ENCODE measurements around the gene GJB6.

Gene GJB6

DNA sequence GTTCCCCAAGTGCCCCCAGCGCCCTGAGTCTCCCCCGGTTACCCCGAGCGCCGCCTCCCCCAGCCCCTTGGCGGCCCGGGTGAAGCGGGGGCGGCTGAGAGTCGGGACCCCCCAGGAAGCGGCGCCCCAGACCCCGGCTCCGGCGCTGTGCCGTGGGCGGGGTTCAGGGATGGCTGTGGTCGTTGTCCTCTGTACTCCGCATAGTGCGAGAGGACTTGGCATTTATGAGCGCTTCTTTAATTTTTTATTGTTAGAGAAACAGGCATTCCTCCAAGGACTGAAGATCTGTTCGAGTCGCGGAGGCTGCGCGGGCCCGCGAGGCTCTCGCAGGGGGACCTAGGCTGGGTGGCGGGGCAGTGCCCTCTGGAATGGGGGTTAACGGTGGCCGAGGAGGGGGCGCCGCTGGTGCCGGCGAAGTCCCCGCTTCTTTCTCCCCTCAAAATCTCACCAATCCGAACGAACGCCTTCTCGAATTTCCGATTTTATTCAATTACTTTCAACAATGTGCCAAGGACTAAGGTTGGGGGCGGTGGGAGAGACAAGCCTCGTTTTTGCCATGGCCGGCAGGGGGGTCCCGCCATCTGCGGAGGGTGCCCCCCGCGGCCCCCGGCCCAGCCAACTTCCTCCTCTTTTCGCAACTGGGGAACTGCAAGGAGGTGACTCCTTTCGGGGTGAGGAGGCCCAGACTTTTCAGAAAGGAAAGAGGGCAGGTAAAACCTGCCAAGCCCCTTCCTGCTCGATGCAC lies 38.8 kb downstream of the GJB6 start:
- Histone ChIP-seq H3K36me3 (ENCODE audit: control insufficient read depth, insufficient read depth, low read length) (no peaks in the 10 kb centered on the region), H3K4me3 (replicated peaks; ENCODE audit: low read depth, low read length) (peak overlapping the region; percentile 60), H3K27me3 (replicated peaks; ENCODE audit: control insufficient read depth, insufficient read depth, low read length) (no peaks in the 10 kb centered on the region)
- TF ChIP-seq, protein P1, sequence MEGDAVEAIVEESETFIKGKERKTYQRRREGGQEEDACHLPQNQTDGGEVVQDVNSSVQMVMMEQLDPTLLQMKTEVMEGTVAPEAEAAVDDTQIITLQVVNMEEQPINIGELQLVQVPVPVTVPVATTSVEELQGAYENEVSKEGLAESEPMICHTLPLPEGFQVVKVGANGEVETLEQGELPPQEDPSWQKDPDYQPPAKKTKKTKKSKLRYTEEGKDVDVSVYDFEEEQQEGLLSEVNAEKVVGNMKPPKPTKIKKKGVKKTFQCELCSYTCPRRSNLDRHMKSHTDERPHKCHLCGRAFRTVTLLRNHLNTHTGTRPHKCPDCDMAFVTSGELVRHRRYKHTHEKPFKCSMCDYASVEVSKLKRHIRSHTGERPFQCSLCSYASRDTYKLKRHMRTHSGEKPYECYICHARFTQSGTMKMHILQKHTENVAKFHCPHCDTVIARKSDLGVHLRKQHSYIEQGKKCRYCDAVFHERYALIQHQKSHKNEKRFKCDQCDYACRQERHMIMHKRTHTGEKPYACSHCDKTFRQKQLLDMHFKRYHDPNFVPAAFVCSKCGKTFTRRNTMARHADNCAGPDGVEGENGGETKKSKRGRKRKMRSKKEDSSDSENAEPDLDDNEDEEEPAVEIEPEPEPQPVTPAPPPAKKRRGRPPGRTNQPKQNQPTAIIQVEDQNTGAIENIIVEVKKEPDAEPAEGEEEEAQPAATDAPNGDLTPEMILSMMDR (IDR thresholded peaks at IDR 0.05; ENCODE audit: insufficient read depth, low read length, poor library complexity, severe bottlenecking): no peak
- no peak for DNase-seq (ENCODE audit: extremely low read depth, insufficient read length)

GRCh38 chr13:20192836-20193161 lies 39.3 kb downstream of the GJB6 start, which contains the start of gene GJB2:
Gene GJB2, minus strand, starts transcription at chr13:20192938. Its CDS starts 3,357 bp downstream, at chr13:20189581.
- H3K36me3 ChIP-seq (ENCODE audit: control insufficient read depth, insufficient read depth, low read length): no peaks in the 10 kb centered on the region
- TF ChIP-seq, protein P1 (IDR thresholded peaks at IDR 0.05; ENCODE audit: insufficient read depth, low read length, poor library complexity, severe bottlenecking): no peak
- DNase-seq (ENCODE audit: extremely low read depth, insufficient read length): no peak
- no peaks in the 10 kb centered on the region for H3K27me3 ChIP-seq (replicated peaks; ENCODE audit: control insufficient read depth, insufficient read depth, low read length)
- peak within 1 kb of the TSS; percentile 60 for H3K4me3 ChIP-seq (replicated peaks; ENCODE audit: low read depth, low read length)

- Histone ChIP-seq H3K36me3 (ENCODE audit: control insufficient read depth, insufficient read depth, low read length) (no peaks in the 10 kb centered on the region), H3K27me3 (replicated peaks; ENCODE audit: control insufficient read depth, insufficient read depth, low read length) (no peaks in the 10 kb centered on the region), H3K4me3 (replicated peaks; ENCODE audit: low read depth, low read length) (peak overlapping the region; percentile 60)
- DNase-seq (ENCODE audit: extremely low read depth, insufficient read length): no peak
- TF ChIP-seq, protein P1 (IDR thresholded peaks at IDR 0.05; ENCODE audit: insufficient read depth, low read length, poor library complexity, severe bottlenecking): peak; percentile 7
These were observed 39.8 kb downstream of the GJB6 start for GRCh38 chr13:20192158-20192835.

- Histone ChIP-seq H3K27me3 (replicated peaks; ENCODE audit: control insufficient read depth, insufficient read depth, low read length) (no peaks in the 10 kb centered on the region), H3K36me3 (ENCODE audit: control insufficient read depth, insufficient read depth, low read length) (no peaks in the 10 kb centered on the region), H3K4me3 (replicated peaks; ENCODE audit: low read depth, low read length) (peak overlapping the region; percentile 60)
- TF ChIP-seq, protein P1 (IDR thresholded peaks at IDR 0.05; ENCODE audit: insufficient read depth, low read length, poor library complexity, severe bottlenecking): no peak
- no peak for DNase-seq (ENCODE audit: extremely low read depth, insufficient read length)
These were observed 40.6 kb downstream of the GJB6 start for GRCh38 chr13:20191311-20192157.

DNA sequence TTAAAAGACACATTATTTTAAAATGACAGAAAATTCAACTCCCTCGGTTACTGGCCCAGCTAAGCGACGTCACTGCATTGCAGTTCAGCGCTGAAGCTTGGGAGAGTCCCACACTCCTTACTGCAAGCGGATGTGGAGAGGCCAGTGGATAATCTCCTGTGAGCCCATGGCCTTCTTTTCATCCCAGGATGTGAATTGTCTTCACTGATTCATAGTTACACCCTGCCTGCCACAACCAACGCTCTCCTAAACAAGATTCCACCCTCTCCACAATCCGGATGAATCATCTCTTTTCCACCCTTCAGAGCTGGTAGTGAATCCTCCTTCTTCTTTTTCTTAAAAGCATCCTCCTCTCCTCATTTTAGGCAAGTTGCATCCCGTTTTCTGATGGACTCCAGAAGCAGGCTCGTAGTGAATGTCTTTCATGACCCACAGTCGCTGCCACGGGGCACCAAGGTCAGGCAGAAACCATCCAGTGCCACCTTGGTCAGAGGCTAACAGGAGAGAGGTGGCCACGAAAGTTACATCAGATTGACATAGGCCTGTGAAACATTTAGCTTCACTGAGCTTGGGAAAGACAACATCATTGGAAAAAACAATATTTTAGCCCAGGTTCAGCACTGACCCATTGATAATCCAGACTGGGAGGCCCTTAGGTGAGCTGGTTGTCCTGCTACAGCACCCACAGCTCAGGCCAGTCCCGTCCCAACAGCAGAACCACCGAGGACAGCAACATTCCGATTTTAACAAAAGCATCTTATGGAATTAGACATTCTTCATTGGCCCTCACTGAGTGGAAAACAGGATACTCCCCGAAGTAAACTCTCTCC lies 41.4 kb downstream of the GJB6 start:
- DNase-seq (ENCODE audit: extremely low read depth, insufficient read length): no peak
- no peaks in the 10 kb centered on the region for H3K36me3 ChIP-seq (ENCODE audit: control insufficient read depth, insufficient read depth, low read length)
- H3K4me3 ChIP-seq (replicated peaks; ENCODE audit: low read depth, low read length): no peak overlapping the region
- no peaks in the 10 kb centered on the region for H3K27me3 ChIP-seq (replicated peaks; ENCODE audit: control insufficient read depth, insufficient read depth, low read length)
- TF ChIP-seq, protein P1 (IDR thresholded peaks at IDR 0.05; ENCODE audit: insufficient read depth, low read length, poor library complexity, severe bottlenecking): no peak
